BJ (cell line): ENCODE results near the gene OSBPL1A. TPM values are rescaled to one million over a fixed set of nuclear protein-coding genes. Genes with fewer than 3 reads are reported as not detected.
A peak's percentile ranks its signal among the peaks of the same experiment; 100 is the strongest.

Experiments
- CTCF ChIA-PET: fragments of 350-600 bp; formaldehyde crosslinking; extraction: SDS; loops from one replicate; lab custom pipeline; 2021; ENCODE audit warnings: antibody characterized with exemption, inconsistent platforms; lab: Yijun Ruan, JAX
- POLR2A ChIA-PET: fragments of 300-600 bp; sonication (Branson Sonifier 250); formaldehyde crosslinking; extraction: SDS; loops from one replicate; lab custom pipeline; 2021; ENCODE audit warnings: antibody characterized with exemption; lab: Charles Lee
- DNase-seq: peaks from one replicate; pipeline ENCODE4 v3.0.0-alpha.2; 2011; ENCODE audit warnings: low read depth
- H3K27me3 ChIP-seq: 2 replicates; pipeline ENCODE4 v1.6.0; 2011; ENCODE audit warnings: low read length; ENCODE audit not compliant: control insufficient read depth, insufficient read depth
- H3K36me3 ChIP-seq: 2 replicates; pipeline ENCODE4 v1.5.1; 2011; ENCODE audit warnings: low read length; ENCODE audit not compliant: control insufficient read depth, insufficient read depth
- H3K4me3 ChIP-seq: 2 replicates; pipeline ENCODE4 v1.5.1; 2011; ENCODE audit warnings: low read depth, mild to moderate bottlenecking, control low read depth, low read length
- polyA plus RNA-seq: library from polyadenylated mRNA; depleted of rRNA; stranded (reverse); fragments of >200 nt; gene quantifications from 2 replicates; pipeline ENCODE4 v1.2.3, GENCODE V29; 2011
- TF ChIP-seq, protein P1 (sequence below): IDR thresholded peaks from 2 replicates; pipeline ENCODE4 v1.5.1; 2011; ENCODE audit warnings: low read depth, mild to moderate bottlenecking, control low read depth, inconsistent platforms, low read length, moderate library complexity; ENCODE audit not compliant: insufficient read depth

The OSBPL1A gene
- polyA plus RNA-seq, 1 experiment, result 20.1 TPM

DNA sequence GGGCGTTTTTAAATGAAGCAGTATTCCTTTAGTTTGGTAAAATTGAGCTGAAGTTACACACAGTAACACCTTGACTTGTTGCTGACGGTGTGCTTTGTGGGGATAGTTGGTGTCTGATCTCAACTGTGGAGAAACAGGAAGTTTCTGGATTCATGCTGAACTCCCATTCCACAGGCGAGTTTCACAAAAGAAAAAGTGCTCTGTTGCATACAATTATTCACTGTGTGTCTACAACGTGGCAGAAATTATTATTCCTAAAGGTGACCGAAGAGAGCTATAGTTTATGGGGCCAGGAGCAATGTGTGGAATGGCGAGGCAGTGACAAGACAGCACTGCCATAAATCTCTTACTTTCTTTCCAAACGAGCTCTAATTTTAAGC lies 259.2 kb downstream of the OSBPL1A start:
- no peak for DNase-seq
- H3K4me3 ChIP-seq, result peak overlapping the region; percentile 64
- no peaks in the 10 kb centered on the region; the same call in none of the 2 replicates for H3K36me3 ChIP-seq
- POLR2A ChIA-PET, result interaction anchor here (0.5 to 0.7 kb wide), 3 partner anchors 15 to 145 kb away, joined by 3 to 13 read pairs (median 5); no protein-coding TSS in a partner anchor
- H3K27me3 ChIP-seq, result no peaks in the 10 kb centered on the region
- TF ChIP-seq, protein P1, sequence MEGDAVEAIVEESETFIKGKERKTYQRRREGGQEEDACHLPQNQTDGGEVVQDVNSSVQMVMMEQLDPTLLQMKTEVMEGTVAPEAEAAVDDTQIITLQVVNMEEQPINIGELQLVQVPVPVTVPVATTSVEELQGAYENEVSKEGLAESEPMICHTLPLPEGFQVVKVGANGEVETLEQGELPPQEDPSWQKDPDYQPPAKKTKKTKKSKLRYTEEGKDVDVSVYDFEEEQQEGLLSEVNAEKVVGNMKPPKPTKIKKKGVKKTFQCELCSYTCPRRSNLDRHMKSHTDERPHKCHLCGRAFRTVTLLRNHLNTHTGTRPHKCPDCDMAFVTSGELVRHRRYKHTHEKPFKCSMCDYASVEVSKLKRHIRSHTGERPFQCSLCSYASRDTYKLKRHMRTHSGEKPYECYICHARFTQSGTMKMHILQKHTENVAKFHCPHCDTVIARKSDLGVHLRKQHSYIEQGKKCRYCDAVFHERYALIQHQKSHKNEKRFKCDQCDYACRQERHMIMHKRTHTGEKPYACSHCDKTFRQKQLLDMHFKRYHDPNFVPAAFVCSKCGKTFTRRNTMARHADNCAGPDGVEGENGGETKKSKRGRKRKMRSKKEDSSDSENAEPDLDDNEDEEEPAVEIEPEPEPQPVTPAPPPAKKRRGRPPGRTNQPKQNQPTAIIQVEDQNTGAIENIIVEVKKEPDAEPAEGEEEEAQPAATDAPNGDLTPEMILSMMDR, result no peak
- CTCF ChIA-PET, result interaction anchor here (1.1 kb wide), 1 partner anchor 219 kb away, joined by 3 read pairs; no protein-coding TSS in a partner anchor

DNA sequence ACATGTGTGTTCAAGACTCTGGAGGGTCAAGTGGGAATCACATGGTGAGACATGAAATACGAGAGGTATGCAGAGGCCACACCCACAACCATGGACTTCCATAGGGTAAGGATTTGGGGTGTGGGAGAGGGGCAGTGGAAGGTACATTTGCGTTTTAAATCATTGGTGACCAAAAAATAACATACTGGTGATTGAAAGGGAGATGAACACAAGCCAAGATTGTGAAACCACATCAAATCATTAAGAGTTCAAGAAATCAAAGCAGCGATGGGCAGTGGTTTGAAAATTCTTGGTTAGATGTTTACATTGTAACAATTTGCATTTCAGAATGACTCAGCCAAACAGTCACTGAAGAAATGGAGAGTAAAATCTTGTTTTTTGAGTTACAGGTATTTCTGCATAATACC lies 260.7 kb downstream of the OSBPL1A start:
- POLR2A ChIA-PET, result no interaction called here
- TF ChIP-seq, protein P1, result no peak

DNA sequence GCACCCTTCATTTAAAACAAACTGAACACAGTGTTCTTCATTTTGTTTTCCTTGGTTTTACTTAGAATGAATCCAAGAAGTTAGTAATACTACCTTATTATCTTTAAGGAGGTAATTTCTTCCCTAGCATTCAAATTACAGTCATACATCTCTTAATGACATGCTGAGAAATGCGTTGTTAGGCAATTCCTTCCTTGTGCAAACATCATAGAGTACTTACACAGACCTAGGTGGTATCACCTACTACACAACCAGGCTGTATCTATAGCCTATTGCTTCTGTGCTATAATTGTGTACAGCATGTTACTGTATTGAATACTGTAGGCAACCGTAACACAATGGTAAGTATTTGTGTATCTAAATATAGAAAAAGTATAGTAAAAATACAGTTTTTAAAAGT lies 267.1 kb downstream of the OSBPL1A start:
- ChIA-PET CTCF (no interaction called here), POLR2A (no interaction called here)
- Histone ChIP-seq H3K36me3 (peaks cover 12% of the 10 kb centered on the region), H3K27me3 (no peaks in the 10 kb centered on the region), H3K4me3 (no peak overlapping the region)
- DNase-seq, result no peak
- TF ChIP-seq, protein P1, result no peak

More for the DNA sequence above, 260.7 kb downstream of the OSBPL1A start:
- no peak overlapping the region for H3K4me3 ChIP-seq
- no peak for DNase-seq
- CTCF ChIA-PET, result no interaction called here
- no peaks in the 10 kb centered on the region for H3K27me3 ChIP-seq
- peaks cover 2% of the 10 kb centered on the region for H3K36me3 ChIP-seq

DNA sequence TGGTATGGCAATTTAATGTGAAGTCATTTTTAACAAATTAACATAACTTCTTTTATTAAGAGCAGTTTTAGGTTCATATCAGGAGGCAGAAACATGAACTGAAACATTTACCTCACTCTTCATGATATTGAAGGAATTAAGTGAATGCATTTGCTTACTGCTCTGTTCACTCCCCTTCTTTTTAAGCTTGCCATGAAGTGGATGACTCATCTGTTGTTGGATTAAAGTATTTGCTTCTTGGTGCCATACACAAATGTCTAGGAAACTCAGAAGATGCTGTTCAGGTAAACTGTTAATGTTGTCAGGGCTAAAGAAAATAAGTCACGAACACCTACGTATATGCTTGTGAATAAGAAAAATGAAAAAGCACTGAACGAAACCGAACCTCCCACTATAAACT lies 268.9 kb downstream of the OSBPL1A start:
- TF ChIP-seq, protein P1, result no peak
- Histone ChIP-seq H3K4me3 (no peak overlapping the region), H3K27me3 (no peaks in the 10 kb centered on the region), H3K36me3 (peaks cover 12% of the 10 kb centered on the region)
- CTCF ChIA-PET, result no interaction called here
- POLR2A ChIA-PET, result no interaction called here
- DNase-seq, result no peak

DNA sequence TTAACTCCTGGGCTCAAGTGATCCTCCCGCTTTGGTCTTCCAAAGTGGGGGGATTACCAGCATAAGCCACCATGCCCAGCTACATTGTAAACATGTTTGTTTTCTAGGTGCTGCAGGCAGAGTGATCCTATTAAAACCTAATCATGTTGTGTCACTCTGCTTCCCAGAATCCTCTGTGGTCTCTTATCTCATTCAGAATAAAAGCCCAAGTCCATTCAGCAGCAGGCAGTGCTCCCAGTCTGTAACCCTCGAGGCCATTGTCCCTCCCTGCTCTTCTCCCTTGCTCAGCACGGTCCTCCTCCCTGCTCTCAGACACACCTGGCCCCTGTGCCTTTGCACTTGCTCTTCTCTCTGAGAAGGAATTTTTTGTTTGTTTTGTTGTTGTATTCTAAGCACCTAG lies 269.9 kb downstream of the OSBPL1A start:
- no peaks in the 10 kb centered on the region for H3K27me3 ChIP-seq
- peaks cover 15% of the 10 kb centered on the region for H3K36me3 ChIP-seq
- POLR2A ChIA-PET, result no interaction called here
- no peak for DNase-seq
- CTCF ChIA-PET, result interaction anchor here (0.7 kb wide), 1 partner anchor 9 kb away, joined by 3 read pairs; no protein-coding TSS in a partner anchor
- H3K4me3 ChIP-seq, result no peak overlapping the region
- TF ChIP-seq, protein P1, result no peak
